Glutamatergic neuron (in vitro differentiated cells): ENCODE data around the gene BCDIN3D. TPM values are rescaled to one million over a fixed set of nuclear protein-coding genes. Genes with fewer than 3 reads are reported as not detected.

Experiments
- DNase-seq: peaks from one replicate; pipeline ENCODE4 v3.0.0; 2022
- H3K27ac Mint-ChIP-seq: one replicate; pipeline ENCODE4 v1.8.0; 2020; ENCODE audit warnings: mild to moderate bottlenecking, mixed read lengths, inconsistent platforms; ENCODE audit not compliant: unreplicated experiment
- H3K27me3 Mint-ChIP-seq: one replicate; pipeline ENCODE4 v1.8.0; 2020; ENCODE audit warnings: mild to moderate bottlenecking, moderate library complexity, mixed read lengths, inconsistent platforms; ENCODE audit not compliant: unreplicated experiment
- H3K36me3 Mint-ChIP-seq: one replicate; pipeline ENCODE4 v1.8.0; 2020; ENCODE audit warnings: mild to moderate bottlenecking, mixed read lengths, inconsistent platforms; ENCODE audit not compliant: unreplicated experiment
- H3K4me1 Mint-ChIP-seq: one replicate; pipeline ENCODE4 v1.8.0; 2020; ENCODE audit warnings: mild to moderate bottlenecking, low read depth, mixed read lengths, inconsistent platforms; ENCODE audit not compliant: unreplicated experiment
- H3K4me3 Mint-ChIP-seq: one replicate; pipeline ENCODE4 v1.8.0; 2020; ENCODE audit warnings: mild to moderate bottlenecking, mixed read lengths, inconsistent platforms; ENCODE audit not compliant: unreplicated experiment
- H3K9me3 Mint-ChIP-seq: one replicate; pipeline ENCODE4 v1.8.0; 2020; ENCODE audit warnings: mild to moderate bottlenecking, moderate library complexity, mixed read lengths, inconsistent platforms; ENCODE audit not compliant: unreplicated experiment
- CTCF ChIP-seq: fragments of 200-600 bp; sonication (generic); IDR thresholded peaks from one replicate; pipeline ENCODE4 v1.5.0; 2021; ENCODE audit not compliant: partially characterized antibody, unreplicated experiment
- total RNA-seq: library from RNA; stranded (reverse); fragmentation: NEBNext Ultra II Directional; extraction: Animal tissue kit (Norgen Biotek cat#: 25700); gene quantifications from one replicate; pipeline ENCODE4 v1.2.1, GENCODE V29; 2021; ENCODE audit not compliant: unreplicated experiment

BCDIN3D gene
- total RNA-seq, 1 donor from 2014 or later = 5.9 TPM

GRCh38 chr12:49843411-49843810, 505 bp upstream of the BCDIN3D start:
- H3K9me3 Mint-ChIP-seq = peaks cover 3% of the 10 kb centered on the region

GRCh38 chr12:49838973-49839633, 3.8 kb downstream of the BCDIN3D start:
- Mint-ChIP-seq H3K27me3 (peaks cover 2% of the 10 kb centered on the region), H3K36me3 (no peaks in the 10 kb centered on the region), H3K4me3 (no peak overlapping the region), H3K27ac (no peak overlapping the region), H3K9me3 (peaks cover 3% of the 10 kb centered on the region), H3K4me1 (peaks cover 8% of the 10 kb centered on the region)
- peak; percentile 50 for DNase-seq
- peak; percentile 68 for TF ChIP-seq CTCF

More at GRCh38 chr12:49843411-49843810, 505 bp upstream of the BCDIN3D start:
- Mint-ChIP-seq H3K4me3 (peak overlapping the region; percentile 99), H3K4me1 (peaks cover 8% of the 10 kb centered on the region), H3K27ac (peak overlapping the region; percentile 98), H3K36me3 (no peaks in the 10 kb centered on the region), H3K27me3 (peaks cover 5% of the 10 kb centered on the region)
- DNase-seq = no peak
- no peak for TF ChIP-seq CTCF

GRCh38 chr12:49832836-49833421, 10.0 kb downstream of the BCDIN3D start:
- H3K36me3 Mint-ChIP-seq = no peaks in the 10 kb centered on the region
- no peak overlapping the region for H3K27ac Mint-ChIP-seq
- no peak for TF ChIP-seq CTCF
- no peak for DNase-seq
- H3K4me3 Mint-ChIP-seq = no peak overlapping the region
- peaks cover 7% of the 10 kb centered on the region for H3K4me1 Mint-ChIP-seq
- H3K9me3 Mint-ChIP-seq = peaks cover 12% of the 10 kb centered on the region
- peaks cover 2% of the 10 kb centered on the region for H3K27me3 Mint-ChIP-seq

GRCh38 chr12:49831717-49832116, 11.2 kb downstream of the BCDIN3D start:
- no peak overlapping the region for H3K27ac Mint-ChIP-seq
- peaks cover 11% of the 10 kb centered on the region for H3K4me1 Mint-ChIP-seq
- H3K9me3 Mint-ChIP-seq = peaks cover 12% of the 10 kb centered on the region
- DNase-seq = no peak
- H3K36me3 Mint-ChIP-seq = no peaks in the 10 kb centered on the region
- TF ChIP-seq CTCF = no peak
- no peak overlapping the region for H3K4me3 Mint-ChIP-seq
- peaks cover 2% of the 10 kb centered on the region for H3K27me3 Mint-ChIP-seq
